C1 segment of cervical spinal cord (tissue), 14 donors: ENCODE data around the gene CRYGS.

ENCODE experiments used
- DNase-seq, 14 donors: peaks; one replicate each; lab custom pipeline; 2025; lab: John Stamatoyannopoulos, UW

CRYGS gene

GRCh38 chr3:186493525-186494255 is 50.5 kb downstream of the CRYGS start:
- DNase-seq = no peak

- no peak for DNase-seq
These were observed 51.7 kb downstream of the CRYGS start for GRCh38 chr3:186492385-186492984.

GRCh38 chr3:186489507-186489906 is 54.7 kb downstream of the CRYGS start:
- no peak for DNase-seq
